Measurements from ENCODE around the gene ZNF117. TPM values are rescaled to one million over a fixed set of nuclear protein-coding genes. Genes with fewer than 3 reads are reported as not detected.
"Not testable (repeated sequence)": the region's sequence is repeated elsewhere in the genome, so short reads cannot be mapped to it uniquely, and the experiment has no call there.

ZNF117 gene
- polyA plus RNA-seq, 12 donors = 7.7 to 49.8 (median 19.8) TPM; not detected in 1

DNA sequence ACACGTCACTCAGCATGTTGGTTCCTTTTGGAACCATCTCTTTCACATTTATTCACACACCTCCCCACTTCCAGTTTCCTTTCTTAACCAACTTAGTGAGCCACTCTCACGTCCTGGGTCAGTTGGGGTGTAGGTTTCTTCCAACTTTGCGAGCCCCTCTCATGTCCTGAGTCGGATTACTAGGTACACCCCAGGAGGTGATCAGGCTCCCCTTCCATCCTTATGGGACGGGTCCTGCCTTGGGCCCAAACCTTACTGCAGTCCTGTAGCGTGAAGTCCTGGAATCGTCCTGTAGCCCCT lies 8.0 kb upstream of the ZNF117 start:
- no peak for DNase-seq

DNA sequence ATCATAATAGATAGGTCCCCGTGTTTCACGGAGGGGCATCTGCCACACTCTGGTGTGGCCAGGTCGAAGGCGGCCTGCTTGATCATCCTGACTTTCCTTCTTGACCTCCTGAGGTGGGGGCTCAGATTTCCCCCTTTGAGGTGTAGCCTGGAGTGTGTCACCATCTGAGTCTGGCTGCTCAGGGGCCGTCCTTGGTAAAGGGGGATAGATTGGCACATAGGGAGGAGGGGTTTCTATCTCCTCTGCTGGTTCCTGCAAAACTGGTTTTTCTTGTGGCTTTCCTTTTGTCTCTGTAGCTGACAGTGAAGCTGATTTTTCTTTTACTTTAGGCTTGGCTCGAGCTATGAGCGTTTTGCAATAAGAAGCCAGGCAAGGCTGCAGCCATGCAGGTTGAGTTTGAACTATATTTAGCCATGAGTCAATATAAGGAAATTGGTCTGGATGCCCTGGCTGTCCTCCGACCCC lies 7.1 kb upstream of the ZNF117 start:
- no peak for DNase-seq

DNA sequence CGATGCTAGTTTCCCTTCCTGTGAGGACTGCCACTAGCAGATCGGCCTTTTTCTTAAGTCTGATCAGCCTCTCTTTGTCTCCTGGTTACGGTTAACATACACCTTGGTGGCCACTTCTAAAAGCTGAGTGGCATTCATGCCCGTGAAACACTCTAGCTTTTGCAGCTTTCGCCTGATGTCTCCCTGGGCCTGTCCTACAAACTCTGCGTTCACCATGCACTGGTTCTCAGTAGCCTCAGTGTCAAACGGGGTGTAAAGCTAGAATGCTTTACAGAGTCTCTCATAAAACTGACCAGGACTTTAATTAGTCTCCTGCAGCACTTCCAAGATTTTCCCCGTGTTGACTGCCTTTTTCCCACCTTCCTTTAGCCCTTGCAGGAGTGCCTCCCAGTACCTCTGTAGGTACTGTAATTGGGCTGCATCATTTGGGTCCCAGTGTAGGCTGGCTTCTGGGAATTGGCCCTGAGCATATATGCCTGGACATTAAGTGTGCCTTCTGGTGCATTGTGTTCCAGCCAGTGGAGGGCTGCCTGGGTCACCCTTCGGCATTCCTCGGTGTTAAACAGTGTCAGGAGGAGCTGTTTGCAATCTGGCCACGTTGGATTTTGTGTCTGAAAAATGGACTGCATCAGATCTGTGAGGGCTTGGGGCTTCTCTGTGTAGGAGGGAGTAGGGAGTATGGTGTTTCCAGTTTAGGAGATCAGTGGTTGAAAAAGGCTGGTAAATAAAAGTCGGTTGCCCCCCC lies 6.5 kb upstream of the ZNF117 start:
- DNase-seq = no peak

DNA sequence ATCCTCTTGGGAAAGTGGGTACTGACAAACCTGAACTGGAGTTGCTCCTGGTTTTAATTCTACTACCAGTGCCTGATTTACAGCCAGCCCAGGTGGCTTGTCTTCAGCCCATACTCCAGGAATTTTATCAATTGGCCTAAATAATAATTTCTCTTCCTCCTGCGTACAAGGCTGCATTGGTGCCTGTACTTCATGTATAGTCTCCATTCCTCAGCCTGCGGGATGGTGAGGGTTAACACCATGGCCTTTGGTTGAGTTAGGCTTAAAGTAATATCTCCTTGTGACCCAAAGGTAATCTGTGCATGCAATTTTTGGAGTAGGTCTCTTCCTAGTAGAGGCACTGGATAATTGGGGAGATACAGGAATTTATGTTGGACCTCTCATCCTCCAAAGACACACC lies 5.5 kb upstream of the ZNF117 start:
- DNase-seq = no peak

DNA sequence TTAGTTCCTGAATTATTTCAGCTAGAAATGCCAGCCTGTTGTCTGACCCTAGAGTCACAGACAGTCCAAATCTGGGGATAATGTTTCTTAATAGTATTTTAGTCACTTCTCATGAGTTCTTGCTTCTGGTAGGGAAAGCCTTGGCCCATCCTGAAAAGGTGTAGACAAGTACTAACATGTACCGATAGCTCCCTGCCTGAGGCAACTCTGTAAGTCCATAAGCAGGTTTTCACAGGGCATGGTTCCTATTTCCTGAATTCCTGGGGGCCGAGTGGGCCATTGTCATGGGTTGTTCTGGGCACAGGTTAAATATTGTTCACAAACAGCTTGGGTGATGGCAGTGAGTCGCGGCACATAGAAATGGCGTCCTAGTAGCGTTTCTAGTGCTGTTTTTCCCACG lies 3.1 kb upstream of the ZNF117 start:
- no peak for DNase-seq

DNA sequence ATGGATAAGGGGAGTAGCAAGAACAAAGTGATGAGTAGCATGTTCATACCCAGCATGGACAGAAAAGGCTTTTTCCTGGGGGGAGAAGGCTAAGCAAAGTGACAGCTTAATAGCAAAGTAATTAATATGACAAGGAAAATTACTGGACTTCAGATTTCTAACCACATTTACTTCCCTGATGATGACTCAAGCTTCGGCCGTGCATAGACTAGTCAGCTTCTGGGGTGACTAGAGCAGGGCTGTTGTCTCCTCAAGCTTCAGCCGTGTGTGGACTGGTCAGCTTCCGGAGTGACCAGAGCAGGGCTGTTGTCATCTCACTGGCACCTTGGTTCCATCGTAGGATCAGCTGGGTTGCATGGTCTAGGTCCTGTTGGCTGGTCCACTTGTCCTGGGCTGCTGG lies 2.1 kb upstream of the ZNF117 start:
- no peak for DNase-seq

DNA sequence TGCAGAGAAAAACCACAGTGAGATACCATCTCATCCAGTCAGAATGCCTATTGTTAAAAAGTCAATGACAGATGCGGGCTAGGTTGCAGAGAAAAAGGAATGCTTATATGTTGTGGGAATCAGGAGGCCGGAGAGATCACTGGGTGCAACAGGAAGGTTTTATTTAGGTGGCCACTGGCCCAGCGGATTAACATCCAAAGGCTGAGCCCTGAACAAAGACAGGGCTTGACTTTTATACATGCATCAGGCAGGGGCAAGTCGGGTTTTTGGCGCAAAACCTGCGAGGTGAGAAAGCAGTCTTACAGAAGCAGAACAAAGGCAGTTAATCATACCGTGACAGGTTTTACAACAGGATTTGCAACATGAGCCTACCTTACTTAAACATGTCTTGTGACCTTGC lies 620 bp downstream of the ZNF117 start:
- DNase-seq = no peak

DNA sequence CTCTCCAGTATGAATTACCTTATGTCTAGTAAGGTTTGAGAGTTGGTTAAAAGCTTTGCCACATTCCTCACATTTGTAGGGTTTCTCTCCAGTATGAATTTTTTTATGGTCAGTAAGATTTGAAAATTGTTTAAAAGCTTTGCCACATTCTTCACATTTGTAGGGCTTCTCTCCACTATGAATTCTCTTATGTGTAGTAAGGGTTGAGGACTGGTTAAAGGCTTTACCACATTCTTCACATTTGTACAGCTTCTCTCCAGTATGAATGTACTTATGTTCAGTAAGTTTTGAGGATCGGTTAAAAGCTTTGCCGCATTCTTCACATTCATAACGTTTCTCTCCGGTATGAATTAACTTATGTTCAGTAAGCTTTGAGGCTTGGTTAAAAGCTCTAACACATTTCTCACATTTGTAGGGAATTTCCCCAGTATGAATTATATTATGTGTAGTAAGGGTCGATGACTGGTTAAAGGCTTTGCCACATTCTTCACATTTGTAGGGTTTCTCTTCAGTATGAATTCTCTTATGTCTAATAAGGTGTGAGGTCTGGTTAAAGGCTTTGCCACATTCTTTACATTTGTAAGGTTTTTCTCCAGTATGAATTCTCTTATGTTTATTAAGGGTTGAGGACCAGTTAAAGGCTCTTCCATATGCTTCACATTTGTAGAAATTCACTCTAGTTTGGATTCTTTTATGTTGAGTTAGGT lies 12.2 kb downstream of the ZNF117 start:
- DNase-seq = no peak

DNA sequence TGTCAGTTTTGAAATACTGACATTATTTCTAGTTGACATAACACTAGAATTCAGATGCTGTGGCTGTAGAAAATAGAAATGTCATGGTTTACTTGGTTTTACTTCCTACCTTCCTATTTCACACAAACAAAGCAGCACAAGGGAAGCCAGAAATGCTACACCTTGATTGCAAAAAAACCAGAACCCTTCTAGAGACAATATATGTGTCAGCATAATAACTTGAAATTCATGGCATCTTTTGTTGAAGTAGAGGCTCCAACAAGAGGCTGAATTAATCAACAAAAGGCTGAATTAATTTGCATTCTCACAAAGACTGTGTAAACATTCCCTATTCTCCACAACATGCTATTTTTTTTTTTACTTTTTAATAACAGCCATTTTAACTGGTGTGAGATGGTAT lies 25.2 kb downstream of the ZNF117 start:
- DNase-seq = no peak

DNA sequence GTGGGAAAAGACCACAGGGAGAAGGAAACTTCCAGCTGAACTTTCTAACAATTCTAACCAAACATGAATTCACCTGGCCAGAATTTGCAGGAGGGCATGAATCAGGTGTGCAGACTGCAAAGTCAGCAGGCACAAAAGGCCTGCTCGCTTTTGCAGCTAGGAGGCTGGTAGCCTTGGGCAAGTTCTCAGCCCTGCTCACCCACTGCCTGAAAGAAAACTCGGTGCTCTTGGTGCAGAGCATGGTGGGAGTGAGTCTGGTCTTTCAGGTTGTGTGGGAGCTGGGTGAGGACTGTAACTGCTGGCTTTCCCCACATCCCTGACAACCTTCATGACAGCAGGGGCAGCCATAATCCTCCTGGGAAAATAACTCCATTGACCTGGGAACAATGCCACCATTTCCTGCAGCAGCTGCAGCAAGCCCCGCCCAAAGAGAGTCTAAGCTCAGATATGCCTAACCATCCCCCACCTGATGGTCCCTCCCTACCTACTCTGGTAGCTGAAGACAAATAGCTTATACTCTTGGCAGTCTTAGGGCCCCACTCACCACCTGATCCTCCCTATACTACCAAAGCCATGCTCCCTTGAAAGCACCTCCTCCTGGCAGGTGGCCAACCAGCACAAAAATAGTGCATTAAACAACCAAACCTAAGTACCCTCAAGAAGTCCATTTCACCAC lies 31.6 kb downstream of the ZNF117 start:
- no peak for DNase-seq

DNA sequence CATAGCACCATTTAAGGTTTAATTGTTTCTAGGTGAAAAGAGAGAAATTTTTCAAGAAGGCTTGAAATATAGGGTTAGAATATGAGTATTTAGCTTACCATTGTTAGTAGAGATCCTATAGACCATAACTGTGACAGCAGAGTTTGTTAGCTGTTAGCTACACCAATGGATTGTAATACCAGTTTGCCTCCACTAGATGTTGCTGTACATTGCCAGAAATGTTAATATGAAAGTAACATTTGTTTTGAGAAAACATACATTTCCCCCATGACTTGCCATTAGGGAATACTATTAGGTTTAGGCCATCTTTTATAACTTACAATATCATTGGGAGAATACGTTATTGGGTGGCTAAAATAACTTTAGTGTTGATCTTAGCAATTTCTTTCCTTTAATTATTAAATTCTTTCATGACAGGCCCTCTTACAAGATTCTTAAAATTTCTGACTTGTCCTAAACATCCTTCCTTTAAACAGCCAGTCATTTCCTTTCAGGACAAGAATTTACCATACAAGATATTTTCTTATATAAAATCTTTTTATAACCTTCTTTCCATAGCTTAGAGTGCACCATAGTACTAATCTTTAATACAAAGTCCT lies 39.5 kb downstream of the ZNF117 start:
- DNase-seq = peak; percentile 43

DNA sequence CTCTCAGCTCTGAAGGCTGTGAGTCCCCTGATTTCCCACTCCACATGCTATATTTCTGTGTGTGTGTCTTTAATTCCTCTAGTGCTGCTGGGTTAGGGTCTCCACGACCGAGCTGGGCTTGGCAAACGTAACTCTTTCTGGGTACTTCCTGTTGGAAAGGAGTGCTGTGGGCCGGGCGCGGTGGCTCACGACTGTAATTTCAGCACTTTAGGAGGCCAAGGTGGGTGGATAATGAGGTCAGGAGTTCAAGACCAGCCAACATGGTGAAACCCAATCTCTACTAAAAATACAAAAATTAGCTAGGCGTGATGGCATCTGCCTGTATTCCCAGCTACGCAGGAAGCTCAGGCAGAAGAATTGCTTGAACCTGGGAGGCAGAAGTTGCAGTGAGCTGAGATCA lies 40.2 kb downstream of the ZNF117 start:
- DNase-seq = not testable (repeated sequence)

DNA sequence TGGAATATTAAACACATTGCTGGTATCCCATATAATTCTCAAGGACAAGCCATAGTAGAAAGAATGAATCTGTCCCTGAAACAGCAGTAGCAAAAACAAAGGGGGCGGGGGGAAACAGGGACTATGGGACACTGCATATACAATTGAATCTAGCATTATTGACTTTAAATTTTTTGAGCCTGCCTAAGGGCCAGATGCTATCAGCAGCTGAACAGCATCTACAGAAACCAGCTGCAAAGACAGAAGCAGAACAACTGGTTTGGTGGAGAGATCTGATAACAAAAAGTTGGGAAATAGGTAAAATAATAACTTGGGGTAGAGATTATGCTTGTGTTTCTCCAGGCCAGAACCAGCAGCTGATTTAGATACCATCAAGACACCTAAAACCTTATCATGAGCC lies 42.1 kb downstream of the ZNF117 start:
- not testable (repeated sequence) for DNase-seq

DNA sequence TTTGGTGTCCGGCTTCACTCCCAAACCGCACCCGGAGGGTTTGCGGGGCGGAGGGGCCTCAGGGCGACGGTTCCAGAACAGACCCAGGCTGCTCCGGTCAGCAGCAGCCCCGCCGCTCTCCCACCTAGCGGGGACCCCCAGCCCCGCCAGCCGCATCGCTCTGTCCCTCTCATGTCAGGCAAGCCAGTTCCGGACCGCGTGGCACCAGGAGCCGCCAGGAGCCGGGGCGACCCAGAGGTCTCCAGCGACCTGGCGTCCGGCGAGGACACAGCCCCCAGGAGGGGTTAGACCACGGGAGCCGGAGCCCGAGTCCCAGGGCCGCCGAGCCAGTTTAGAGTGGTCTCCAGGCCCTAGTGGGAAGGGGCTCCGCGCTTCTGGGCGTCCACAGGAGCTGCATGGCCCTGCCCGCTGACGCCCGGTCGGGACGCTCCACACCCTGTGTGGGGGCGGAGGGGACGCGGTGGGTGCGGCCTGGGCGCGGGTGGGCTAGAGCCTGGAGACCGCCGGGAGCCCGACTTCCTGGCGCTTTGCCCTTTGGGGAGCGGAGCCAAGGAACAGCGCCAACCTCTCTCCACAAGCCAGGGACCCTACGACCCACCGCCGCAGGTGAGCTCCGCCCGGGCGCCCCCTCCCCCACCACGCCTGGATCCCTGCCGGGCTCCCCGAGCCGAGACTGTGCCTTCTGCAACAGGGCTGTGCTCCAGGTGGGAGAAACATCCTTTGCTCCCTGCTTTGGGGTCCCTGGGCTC lies 43.4 kb downstream of the ZNF117 start:
- DNase-seq = no peak

DNA sequence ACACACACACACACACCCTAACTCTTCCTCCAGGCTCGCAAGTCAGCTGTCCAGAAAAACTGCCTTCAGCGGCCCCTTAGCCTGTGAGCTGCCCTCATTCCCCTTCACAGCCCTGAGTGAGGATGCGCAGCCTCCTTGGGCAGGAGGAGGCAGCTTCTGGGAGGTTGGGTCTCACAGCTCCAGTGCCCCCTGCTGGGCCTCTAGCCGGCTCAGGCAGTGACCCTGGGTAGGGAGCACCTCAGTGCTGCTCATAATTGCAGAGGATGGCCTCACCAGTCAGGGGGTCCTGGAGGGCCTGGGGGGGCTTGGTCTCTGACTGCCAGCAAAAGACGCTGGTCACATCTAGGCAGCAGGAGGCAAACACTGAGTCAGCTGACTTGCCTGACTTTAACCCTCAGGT lies 44.1 kb downstream of the ZNF117 start:
- DNase-seq = no peak

DNA sequence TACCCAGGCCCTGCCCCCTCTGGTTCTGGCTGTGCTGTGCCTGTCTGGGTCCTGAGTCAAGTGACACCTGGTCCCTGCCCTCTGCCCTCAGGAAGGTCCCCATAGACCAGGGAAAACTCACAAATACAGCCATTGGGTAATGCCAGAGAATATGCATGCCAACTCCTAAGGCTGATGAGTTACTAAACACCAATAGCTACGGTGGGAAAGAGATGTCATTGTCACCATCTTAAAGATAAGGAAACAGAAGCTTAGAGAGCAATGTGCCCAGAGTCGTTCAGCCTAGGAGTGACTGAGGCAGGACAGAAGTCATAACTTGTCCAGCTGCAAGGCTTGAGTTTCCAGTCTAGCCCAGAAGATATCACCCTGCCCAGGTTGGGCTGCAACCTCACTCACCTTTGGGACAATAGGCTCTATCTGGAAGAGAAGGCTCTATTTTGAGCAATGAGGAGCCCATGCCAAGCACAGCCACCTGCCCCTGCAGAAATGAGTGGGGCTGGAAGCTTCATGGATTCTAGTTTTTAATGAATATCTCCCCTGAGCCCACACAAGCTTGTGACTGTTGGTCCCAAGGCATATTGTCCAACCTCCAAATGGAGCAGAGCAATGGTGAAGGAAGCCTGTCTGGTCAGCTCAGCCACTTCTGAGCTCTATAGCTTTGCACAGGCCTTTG lies 45.2 kb downstream of the ZNF117 start:
- DNase-seq = no peak

DNA sequence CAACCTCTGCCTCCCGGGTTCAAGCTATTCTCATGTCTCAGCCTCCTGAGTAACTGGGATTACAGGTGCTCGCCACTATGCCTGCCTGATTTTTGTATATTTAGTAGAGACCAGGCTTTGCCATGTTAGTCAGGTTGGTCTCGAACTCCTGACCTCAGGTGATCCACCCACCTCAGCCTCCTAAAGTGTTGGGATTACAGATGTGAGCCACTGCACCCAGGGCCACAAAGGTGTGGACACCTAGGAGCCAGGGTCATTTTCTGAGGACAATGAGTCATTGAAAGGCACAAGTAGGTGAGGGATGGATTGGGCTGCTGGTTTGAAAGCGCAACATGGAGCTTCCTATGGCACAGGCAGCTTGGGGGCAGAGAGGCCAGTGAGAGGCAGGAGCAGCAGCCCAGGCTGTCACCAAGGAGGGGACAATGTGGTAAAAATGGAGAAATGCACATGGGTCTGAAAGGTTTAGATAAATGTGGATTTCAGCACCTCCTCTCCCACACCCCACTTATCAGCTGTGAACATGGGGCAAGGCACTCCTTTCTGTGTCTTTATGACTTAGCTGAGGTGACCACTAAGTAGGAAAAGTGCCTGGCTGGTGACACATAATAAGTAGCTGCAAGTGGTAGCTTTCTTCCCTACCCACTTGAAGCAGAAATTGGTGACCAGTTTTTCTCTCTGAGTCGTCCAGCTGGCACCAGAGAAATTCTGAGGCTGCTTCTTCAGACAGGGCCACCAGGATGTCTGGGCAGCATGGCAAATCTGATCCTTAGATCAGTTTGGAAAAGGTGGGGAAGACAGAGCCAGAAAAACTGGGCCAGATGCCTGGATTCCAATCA lies 46.0 kb downstream of the ZNF117 start:
- not testable (repeated sequence) for DNase-seq

DNA sequence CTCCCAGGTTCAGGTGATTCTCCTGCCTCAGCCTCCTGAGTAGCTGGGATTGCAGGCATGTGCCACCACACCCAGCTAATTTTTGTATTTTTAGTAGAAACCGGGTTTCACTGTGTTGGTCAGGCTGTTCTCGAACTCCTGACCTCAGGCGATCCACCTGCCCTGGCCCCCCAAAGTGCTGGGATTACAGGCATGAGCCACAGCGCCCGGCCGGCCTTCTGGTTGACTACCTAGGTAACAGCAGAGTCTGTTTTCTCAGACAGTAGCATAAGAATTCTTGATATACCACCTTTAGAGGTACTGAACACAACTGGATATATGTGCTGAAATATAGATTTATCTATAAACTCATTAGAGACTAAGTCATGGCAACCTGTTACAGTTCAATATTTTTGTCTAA lies 50.8 kb downstream of the ZNF117 start:
- DNase-seq = not testable (repeated sequence)

DNA sequence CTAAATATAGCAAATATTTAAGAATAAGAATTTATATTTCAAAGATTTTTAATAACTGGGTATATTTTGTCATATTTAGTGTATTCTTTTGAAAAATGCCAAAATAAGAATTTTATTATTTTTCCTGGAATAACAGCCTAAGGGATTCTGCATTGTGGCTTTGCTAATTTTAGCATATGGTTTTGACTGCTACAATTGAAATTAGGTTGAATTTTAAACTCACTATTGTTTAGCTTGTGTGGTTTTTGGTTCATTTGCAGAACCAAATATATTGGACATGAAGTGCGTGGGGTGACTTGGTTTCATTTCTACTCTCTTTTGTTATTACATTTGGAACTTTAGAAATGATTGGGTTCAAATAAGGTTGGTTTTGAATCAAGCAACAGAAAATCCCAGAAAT lies 52.3 kb downstream of the ZNF117 start:
- DNase-seq = no peak

DNA sequence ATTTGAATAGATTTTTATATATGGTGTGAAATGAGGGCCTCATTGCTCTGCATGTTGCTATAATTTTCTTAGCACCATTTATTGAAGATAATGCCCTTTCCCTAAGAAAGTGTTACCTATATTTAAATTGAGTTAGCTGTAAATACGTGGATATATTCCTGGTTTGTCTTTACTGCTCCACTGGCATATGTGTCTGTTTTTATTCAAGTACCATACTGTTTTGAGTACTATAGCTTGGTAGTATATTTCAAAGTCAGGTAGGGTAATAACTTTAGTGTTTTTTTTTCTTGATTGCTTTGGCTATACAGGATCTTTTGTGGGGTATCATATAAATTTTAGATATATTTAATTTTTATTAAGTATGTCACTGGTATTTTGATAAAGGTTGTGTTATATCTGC lies 56.4 kb downstream of the ZNF117 start:
- no peak for DNase-seq
